GM18499 (cell line): Measurements from ENCODE around the gene CUX1.
"Not testable (repeated sequence)": the region's sequence is repeated elsewhere in the genome, so short reads cannot be mapped to it uniquely, and the experiment has no call there.

ENCODE experiments used
- ATAC-seq: cut with Tn5 transposase; IDR thresholded peaks from one replicate; pipeline ENCODE4 v1.9.1; 2021; ENCODE audit warnings: moderate number of reproducible peaks; ENCODE audit not compliant: insufficient read depth, unreplicated experiment

CUX1 gene

GRCh38 chr7:101823596-101823995, 6.2 kb downstream of the CUX1 start:
- no peak for ATAC-seq

GRCh38 chr7:101824440-101824839, 7.0 kb downstream of the CUX1 start:
- ATAC-seq, result no peak

GRCh38 chr7:101826081-101826835, 8.8 kb downstream of the CUX1 start:
- ATAC-seq, result no peak

GRCh38 chr7:101828301-101829020, 11.0 kb downstream of the CUX1 start:
- no peak for ATAC-seq

- ATAC-seq, result no peak
Measured at GRCh38 chr7:101829374-101829773, 11.9 kb downstream of the CUX1 start.

- no peak for ATAC-seq
Measured at GRCh38 chr7:101829821-101830220, 12.4 kb downstream of the CUX1 start.

GRCh38 chr7:101831396-101831795, 14.0 kb downstream of the CUX1 start:
- not testable (repeated sequence) for ATAC-seq

- no peak for ATAC-seq
Measured at GRCh38 chr7:101832205-101832631, 14.8 kb downstream of the CUX1 start.

- ATAC-seq, result no peak
Measured at GRCh38 chr7:101832685-101833375, 15.4 kb downstream of the CUX1 start.

- ATAC-seq, result no peak
Measured at GRCh38 chr7:101833799-101834198, 16.4 kb downstream of the CUX1 start.

GRCh38 chr7:101835136-101835535, 17.7 kb downstream of the CUX1 start:
- ATAC-seq, result no peak

GRCh38 chr7:101837433-101837832, 20.0 kb downstream of the CUX1 start:
- ATAC-seq, result not testable (repeated sequence)

- no peak for ATAC-seq
Measured at GRCh38 chr7:101838837-101839483, 21.5 kb downstream of the CUX1 start.

GRCh38 chr7:101841328-101841727, 23.9 kb downstream of the CUX1 start:
- ATAC-seq, result no peak

GRCh38 chr7:101843293-101844271, 26.2 kb downstream of the CUX1 start:
- ATAC-seq, result no peak

- ATAC-seq, result no peak
Measured at GRCh38 chr7:101845974-101846373, 28.5 kb downstream of the CUX1 start.

GRCh38 chr7:101846800-101847538, 29.5 kb downstream of the CUX1 start:
- ATAC-seq, result no peak

GRCh38 chr7:101848208-101848951, 31.0 kb downstream of the CUX1 start:
- no peak for ATAC-seq
